Measurements from ENCODE around the gene NUP85.
A peak's percentile ranks its signal among the peaks of the same experiment; 100 is the strongest.
"Not testable (repeated sequence)": the region's sequence is repeated elsewhere in the genome, so short reads cannot be mapped to it uniquely, and the experiment has no call there.

Gene NUP85, protein sequence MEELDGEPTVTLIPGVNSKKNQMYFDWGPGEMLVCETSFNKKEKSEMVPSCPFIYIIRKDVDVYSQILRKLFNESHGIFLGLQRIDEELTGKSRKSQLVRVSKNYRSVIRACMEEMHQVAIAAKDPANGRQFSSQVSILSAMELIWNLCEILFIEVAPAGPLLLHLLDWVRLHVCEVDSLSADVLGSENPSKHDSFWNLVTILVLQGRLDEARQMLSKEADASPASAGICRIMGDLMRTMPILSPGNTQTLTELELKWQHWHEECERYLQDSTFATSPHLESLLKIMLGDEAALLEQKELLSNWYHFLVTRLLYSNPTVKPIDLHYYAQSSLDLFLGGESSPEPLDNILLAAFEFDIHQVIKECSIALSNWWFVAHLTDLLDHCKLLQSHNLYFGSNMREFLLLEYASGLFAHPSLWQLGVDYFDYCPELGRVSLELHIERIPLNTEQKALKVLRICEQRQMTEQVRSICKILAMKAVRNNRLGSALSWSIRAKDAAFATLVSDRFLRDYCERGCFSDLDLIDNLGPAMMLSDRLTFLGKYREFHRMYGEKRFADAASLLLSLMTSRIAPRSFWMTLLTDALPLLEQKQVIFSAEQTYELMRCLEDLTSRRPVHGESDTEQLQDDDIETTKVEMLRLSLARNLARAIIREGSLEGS

DNA sequence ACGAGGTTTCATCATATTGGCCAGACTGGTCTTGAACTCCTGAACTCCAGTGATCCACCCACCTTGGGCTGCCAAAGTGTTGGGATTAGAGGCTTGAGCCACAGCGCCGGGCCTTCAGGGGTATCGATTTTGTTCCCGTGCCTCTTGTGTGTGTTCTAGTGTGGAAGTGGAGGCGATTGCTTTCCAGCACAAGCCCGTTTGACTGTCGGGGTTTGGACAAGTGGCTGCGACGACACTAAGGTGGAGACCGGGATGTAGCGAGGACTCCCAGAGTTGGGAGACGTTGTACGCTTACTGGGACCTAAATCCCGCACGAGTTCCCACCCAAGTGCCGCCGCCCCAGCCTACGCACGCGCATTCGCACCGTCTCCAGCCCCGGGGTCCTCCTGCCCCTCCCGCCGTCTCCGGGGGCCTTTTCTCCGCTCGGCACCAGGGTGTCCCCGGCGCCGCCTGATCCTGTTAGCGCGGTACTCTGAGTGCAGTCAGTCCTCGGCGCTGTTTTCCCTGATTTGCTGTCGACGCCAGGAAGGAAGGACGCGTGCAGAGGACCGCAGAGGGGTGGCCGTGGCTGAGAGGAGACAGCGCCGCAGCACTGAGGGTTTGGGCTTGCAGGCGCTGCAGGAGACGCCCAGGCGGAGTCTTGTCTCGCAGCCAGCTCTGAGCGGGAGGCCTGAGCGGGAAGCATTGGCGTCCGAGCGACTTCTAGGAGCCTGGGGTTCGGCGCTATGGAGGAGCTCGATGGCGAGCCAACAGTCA lies at the start of gene NUP85:
NUP85 (plus strand) TSS at position 643 of the 756 bp plus-strand sequence; CDS start at position 726, 83 bp downstream.
- DNase-seq (ENCODE audit: low spot score in 2 of 2): peak; percentile 91 to 97
- Histone ChIP-seq H3K4me1 (peaks cover 4% of the 10 kb centered on the region), H3K27me3 (ENCODE audit: low read depth) (no peaks in the 10 kb centered on the region), H3K36me3 (replicated peaks) (peaks cover 13% of the 10 kb centered on the region), H3K9me3 (no peaks in the 10 kb centered on the region), H3K4me3 (peak within 1 kb of the TSS; percentile 66)
- in situ Hi-C loops (cut with MboI; ENCODE audit: low sequenced_read_pairs): no loop called here

DNA sequence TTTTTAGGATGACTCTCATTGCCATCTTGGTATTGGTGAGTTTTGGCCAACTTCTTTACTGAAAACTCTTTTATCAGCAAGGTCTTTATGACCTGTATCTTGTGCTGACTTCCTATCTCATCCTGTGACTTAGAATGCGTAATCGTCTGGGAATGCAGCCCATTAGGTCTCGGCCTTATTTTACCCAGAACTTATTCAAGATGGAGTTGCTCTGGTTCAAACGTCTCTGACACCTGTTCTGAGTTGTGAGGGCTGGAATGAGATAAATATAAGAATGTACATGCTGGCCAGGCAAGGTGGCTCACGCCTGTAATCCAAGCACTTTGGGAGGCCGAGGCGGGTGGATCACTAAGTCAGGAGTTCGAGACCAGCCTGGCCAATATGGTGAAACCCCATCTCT lies 47.0 kb upstream of the NUP85 start:
- peaks cover 12% of the 10 kb centered on the region for H3K4me1 ChIP-seq
- H3K9me3 ChIP-seq; H3K27me3 ChIP-seq (ENCODE audit: low read depth); DNase-seq (ENCODE audit: low spot score in 2 of 2); H3K4me3 ChIP-seq; in situ Hi-C loops (cut with MboI; ENCODE audit: low sequenced_read_pairs): not testable (repeated sequence)
- peaks cover 21% of the 10 kb centered on the region for H3K36me3 ChIP-seq (replicated peaks)

DNA sequence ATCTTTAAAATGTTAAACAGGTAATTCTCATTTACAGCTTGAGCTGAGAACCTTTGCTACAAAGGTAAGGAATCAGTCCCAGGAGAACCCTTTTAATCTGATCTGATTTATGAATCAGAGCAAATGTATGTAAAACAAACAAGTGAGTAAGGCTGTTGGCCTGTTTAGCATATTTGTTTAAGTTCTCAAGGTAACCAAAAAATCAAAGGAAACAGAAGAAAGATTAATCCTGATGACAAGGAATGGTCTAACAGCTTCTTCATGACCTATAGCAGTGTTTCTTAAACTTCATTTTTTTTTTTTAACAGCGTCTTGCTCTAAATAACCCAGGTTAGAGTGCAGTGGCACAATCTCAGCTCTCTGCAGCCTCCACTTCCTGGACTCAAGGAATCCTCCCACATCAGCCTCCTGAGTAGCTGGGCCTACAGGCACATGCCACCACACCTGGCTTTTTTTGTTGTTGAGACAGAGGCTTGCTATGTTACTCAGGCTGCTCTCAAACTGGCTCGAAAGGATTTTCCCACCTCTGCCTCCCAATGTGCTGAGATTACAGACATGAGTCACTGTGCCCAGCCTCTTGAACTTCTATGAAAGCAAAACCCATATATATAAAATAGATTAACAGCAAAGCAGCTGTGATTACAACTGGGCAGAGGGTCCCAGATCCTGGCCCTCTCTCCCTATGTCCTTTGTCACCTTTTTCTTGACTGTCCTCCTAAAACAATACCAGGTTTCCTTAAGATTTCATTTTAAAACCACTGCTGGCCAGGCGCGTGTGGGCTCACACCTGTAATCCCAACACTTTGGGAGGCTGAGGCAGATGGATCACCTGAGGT lies 46.1 kb upstream of the NUP85 start:
- H3K27me3 ChIP-seq (ENCODE audit: low read depth): no peaks in the 10 kb centered on the region
- H3K4me1 ChIP-seq: peaks cover 12% of the 10 kb centered on the region
- H3K9me3 ChIP-seq: no peaks in the 10 kb centered on the region
- in situ Hi-C loops (cut with MboI; ENCODE audit: low sequenced_read_pairs): no loop called here
- DNase-seq (ENCODE audit: low spot score in 2 of 2): no peak
- peaks cover 14% of the 10 kb centered on the region for H3K36me3 ChIP-seq (replicated peaks)
- H3K4me3 ChIP-seq: no peak overlapping the region

DNA sequence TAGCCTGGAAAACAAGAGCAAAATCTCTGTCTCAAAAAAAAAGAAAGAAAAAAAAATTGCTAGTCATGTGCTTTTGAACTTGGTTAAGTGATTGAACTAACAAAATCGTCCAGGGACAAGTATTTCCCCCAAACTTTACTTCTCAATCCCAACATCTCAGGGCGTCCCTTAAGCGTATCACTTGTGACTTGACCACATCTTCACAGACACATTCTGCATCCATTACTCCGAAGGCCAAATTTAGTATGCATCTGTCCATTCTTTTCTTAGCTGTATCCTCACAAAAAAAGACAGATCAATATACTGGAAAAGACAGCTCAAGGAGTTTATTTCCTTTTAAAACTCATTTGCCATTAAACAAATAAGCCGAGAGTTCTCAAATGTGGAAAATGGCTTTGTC lies 45.3 kb upstream of the NUP85 start:
- no peaks in the 10 kb centered on the region for H3K27me3 ChIP-seq (ENCODE audit: low read depth)
- H3K9me3 ChIP-seq: no peaks in the 10 kb centered on the region
- in situ Hi-C loops (cut with MboI; ENCODE audit: low sequenced_read_pairs): no loop called here
- peaks cover 6% of the 10 kb centered on the region for H3K4me1 ChIP-seq
- DNase-seq (ENCODE audit: low spot score in 2 of 2): no peak
- peaks cover 19% of the 10 kb centered on the region for H3K36me3 ChIP-seq (replicated peaks)
- no peak overlapping the region for H3K4me3 ChIP-seq

DNA sequence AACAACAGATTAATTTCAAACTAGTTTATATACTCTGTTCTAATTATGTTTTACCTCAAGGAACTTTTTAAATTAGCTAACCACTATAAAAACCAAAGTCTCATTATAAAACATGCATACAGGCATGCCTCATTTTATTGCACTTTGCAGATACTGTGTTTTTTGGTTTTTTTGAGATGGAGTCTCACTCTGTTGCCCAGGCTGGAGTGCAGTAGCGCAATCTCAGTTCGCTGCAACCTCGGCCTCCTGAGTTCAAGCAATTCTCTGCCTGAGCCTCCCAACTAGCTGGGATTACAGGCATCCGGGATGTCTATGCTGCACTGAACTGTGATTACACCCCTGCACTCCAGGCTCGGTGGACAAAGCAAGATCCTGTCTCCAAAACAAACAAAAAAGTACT lies 42.4 kb upstream of the NUP85 start:
- peaks cover 35% of the 10 kb centered on the region for H3K36me3 ChIP-seq (replicated peaks)
- no peaks in the 10 kb centered on the region for H3K9me3 ChIP-seq
- in situ Hi-C loops (cut with MboI; ENCODE audit: low sequenced_read_pairs): no loop called here
- H3K4me1 ChIP-seq: no peaks in the 10 kb centered on the region
- H3K27me3 ChIP-seq (ENCODE audit: low read depth): no peaks in the 10 kb centered on the region
- DNase-seq (ENCODE audit: low spot score in 2 of 2): no peak
- no peak overlapping the region for H3K4me3 ChIP-seq

DNA sequence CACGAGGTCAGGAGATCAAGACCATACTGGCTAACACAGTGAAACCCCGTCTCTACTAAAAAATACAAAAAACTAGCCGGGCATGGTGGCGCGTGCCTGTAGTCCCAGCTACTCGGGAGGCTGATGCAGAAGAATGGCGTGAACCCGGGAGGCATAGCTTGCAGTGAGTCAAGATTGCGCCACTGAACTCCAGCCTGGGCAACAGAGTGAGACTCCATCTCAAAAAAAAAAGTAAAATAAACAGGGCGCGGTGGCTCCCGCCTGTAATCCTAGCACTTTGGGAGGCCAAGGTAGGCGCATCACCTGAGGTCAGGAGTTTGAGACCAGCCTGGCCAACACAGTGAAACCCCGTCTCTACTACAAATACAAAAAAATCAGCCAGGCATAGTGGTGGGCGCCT lies 40.9 kb upstream of the NUP85 start:
- DNase-seq (ENCODE audit: low spot score in 2 of 2); in situ Hi-C loops (cut with MboI; ENCODE audit: low sequenced_read_pairs); H3K27me3 ChIP-seq (ENCODE audit: low read depth); H3K4me3 ChIP-seq; H3K4me1 ChIP-seq; H3K9me3 ChIP-seq: not testable (repeated sequence)
- H3K36me3 ChIP-seq (replicated peaks): peaks cover 46% of the 10 kb centered on the region

DNA sequence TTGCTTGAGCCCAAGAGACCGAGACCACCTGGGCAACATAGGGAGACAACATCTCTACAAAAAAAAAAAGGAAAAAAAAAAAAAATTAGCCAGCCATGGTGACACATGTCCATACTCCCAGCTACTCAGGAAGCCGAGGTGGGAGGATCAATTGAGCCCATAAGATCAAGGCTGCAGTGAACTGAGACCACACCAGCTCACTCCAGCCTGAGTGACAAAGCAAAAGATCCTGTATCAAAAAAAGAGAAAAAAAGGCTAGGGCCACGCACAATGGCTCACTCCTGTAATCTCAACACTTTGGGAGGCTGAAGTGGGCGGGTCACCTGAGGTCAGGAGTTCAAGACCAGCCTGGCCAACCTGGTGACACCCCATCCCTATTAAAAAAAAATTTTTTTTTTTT lies 36.5 kb upstream of the NUP85 start:
- peaks cover 81% of the 10 kb centered on the region for H3K36me3 ChIP-seq (replicated peaks)
- no peak for DNase-seq (ENCODE audit: low spot score in 2 of 2)
- H3K27me3 ChIP-seq (ENCODE audit: low read depth): no peaks in the 10 kb centered on the region
- H3K4me3 ChIP-seq: no peak overlapping the region
- H3K9me3 ChIP-seq: no peaks in the 10 kb centered on the region
- in situ Hi-C loops (cut with MboI; ENCODE audit: low sequenced_read_pairs): no loop called here
- no peaks in the 10 kb centered on the region; the same call in 1 of the 2 replicates for H3K4me1 ChIP-seq

DNA sequence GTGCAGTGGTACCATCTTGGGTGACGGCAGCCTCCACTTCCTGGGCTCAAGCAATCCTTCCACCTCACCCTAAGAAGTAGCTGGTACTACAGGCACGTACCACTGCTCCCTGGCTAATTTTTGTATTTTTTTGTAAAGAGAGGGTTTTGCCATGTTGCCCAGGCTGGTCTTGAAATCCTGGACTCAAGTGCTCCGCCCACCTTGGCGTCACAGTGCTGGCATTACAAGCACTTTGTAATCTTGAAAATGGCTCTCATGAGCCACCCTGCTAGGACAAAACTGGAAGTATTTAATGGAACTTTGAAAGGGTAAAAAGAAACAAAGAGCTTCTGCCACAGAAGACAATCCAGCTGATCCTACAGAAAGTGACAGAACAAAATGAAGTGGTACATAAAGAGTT lies 32.0 kb upstream of the NUP85 start:
- in situ Hi-C loops (cut with MboI; ENCODE audit: low sequenced_read_pairs): no loop called here
- no peaks in the 10 kb centered on the region for H3K9me3 ChIP-seq
- peaks cover 87% of the 10 kb centered on the region for H3K36me3 ChIP-seq (replicated peaks)
- no peak overlapping the region for H3K4me3 ChIP-seq
- H3K27me3 ChIP-seq (ENCODE audit: low read depth): no peaks in the 10 kb centered on the region
- no peak for DNase-seq (ENCODE audit: low spot score in 2 of 2)
- no peaks in the 10 kb centered on the region; the same call in 1 of the 2 replicates for H3K4me1 ChIP-seq

DNA sequence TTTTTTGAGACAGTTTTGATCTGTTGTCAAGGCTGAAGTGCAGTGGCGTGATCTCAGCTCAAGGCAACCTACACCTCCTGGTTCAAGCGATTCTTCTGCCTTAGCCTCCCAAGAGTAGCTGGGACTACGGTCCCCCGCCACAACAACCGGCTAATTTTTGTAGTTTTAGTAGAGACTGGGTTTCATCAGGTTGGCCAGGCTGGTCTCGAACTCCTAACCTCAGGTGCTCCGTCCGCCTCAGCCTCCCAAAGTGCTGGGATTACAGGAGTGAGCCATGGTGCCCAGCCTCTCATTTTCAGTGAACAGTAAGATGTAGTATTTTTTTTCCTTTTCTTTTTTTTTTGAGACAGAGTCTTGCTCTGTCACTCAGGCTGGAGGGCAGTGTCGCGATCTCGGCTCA lies 30.5 kb upstream of the NUP85 start:
- H3K36me3 ChIP-seq (replicated peaks): peaks cover 88% of the 10 kb centered on the region
- in situ Hi-C loops (cut with MboI; ENCODE audit: low sequenced_read_pairs): no loop called here
- H3K9me3 ChIP-seq: no peaks in the 10 kb centered on the region
- no peaks in the 10 kb centered on the region; the same call in 1 of the 2 replicates for H3K4me1 ChIP-seq
- no peak for DNase-seq (ENCODE audit: low spot score in 2 of 2)
- H3K4me3 ChIP-seq: no peak overlapping the region
- no peaks in the 10 kb centered on the region for H3K27me3 ChIP-seq (ENCODE audit: low read depth)

DNA sequence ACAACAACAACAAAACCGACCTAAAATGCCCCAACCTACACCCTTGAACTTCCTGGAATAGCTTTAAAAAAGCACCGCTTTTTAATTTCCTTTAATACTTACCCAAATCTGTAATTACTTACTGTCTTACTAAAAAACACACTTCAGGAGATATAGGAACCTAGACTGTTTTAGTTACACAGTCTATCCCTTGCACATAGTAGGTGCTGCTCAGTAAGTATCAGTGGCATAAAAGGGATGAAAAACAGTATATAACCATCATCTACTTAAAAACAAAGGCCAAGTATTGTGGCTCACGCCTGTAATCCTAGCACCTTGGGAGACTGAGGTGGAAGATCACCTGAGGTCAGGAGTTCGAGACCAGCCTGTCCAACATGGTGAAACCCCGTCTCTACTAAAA lies 28.9 kb upstream of the NUP85 start:
- Histone ChIP-seq H3K4me3 (no peak overlapping the region), H3K4me1 (peaks cover 10% of the 10 kb centered on the region), H3K27me3 (ENCODE audit: low read depth) (no peaks in the 10 kb centered on the region), H3K36me3 (replicated peaks) (peaks cover 88% of the 10 kb centered on the region), H3K9me3 (no peaks in the 10 kb centered on the region)
- in situ Hi-C loops (cut with MboI; ENCODE audit: low sequenced_read_pairs): no loop called here
- no peak for DNase-seq (ENCODE audit: low spot score in 2 of 2)

DNA sequence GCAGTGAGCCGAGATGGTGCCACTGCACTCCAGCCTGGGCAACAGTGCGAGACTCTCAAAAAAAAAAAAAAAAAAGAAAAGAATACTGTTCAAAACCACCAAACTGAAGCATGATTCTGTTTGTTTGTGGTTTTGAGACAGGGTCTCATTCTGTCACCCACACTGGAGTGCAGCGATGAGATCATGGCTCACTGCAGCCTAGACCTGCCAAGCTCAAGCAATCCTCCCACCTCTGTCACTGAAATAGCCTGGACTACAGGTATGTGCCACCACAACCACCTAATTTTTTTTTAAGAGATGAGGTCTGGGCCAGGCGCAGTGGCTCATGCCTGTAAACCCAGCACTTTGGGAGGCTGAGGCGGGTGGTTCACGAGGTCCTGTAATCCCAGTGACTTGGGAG lies 27.0 kb upstream of the NUP85 start:
- H3K36me3 ChIP-seq (replicated peaks): peaks cover 78% of the 10 kb centered on the region
- peaks cover 15% of the 10 kb centered on the region for H3K4me1 ChIP-seq
- in situ Hi-C loops (cut with MboI; ENCODE audit: low sequenced_read_pairs): no loop called here

DNA sequence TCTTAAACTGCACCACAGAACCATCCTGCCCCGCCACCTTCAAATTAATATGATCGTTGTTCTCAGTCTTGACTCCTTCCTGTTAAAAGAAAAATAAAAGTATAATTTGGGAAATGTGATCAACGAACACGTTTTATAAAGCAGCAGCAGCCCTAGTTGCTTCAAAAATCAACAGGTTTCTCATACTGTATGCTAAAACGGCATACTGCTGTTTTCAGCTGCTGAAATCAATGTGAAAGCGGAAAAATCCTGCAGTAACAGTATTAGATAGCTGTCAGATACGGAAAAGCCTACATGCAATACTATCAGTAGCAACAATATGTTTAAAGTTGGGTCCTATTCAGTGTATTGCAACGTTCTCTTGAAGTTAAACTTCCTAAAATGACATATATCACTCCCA lies 24.4 kb upstream of the NUP85 start:
- H3K4me3 ChIP-seq: peak overlapping the region; percentile 94
- H3K9me3 ChIP-seq: no peaks in the 10 kb centered on the region
- H3K27me3 ChIP-seq (ENCODE audit: low read depth): no peaks in the 10 kb centered on the region
- in situ Hi-C loops (cut with MboI; ENCODE audit: low sequenced_read_pairs): no loop called here
- H3K36me3 ChIP-seq (replicated peaks): peaks cover 51% of the 10 kb centered on the region
- peaks cover 15% of the 10 kb centered on the region for H3K4me1 ChIP-seq
- DNase-seq (ENCODE audit: low spot score in 2 of 2): no peak

More for the DNA sequence above, 27.0 kb upstream of the NUP85 start:
- no peaks in the 10 kb centered on the region for H3K9me3 ChIP-seq
- no peak overlapping the region for H3K4me3 ChIP-seq
- H3K27me3 ChIP-seq (ENCODE audit: low read depth): no peaks in the 10 kb centered on the region
- DNase-seq (ENCODE audit: low spot score in 2 of 2): no peak

DNA sequence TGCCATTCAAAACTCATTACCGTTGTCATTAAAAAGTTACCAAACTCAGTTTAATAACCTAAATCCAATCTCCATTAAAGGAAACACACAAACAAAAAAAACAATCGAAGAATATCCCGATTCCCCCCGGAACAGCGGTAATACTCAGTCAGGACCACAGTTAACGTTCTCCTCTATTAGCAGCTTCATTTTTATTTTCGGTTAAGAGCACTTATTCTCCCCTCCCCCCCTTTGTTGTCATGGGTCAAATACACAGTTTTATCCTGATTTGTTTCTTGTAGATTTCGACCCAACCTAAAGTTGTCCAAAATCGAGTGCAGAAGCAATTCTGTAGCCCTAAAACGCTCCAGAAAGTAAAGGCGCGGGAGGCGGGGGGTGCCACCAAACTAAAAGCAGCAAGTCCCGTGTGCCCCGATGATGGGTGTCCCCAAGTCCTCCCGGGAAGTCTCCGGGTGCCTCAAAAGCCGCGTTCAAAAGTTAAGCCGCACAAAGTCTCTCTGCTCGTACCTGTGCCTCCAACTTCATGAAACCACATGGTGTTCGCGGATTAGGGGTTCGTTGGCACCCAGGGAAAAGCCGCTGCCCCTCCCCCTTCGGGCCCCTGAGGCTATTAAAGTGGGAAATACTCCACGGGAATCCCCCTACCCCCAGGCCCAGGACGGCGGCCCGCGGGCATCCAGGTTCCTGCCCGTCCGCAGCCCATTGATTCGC lies 23.7 kb upstream of the NUP85 start:
- DNase-seq (ENCODE audit: low spot score in 2 of 2): peak in 1 of 2 experiments; percentile 37
- peaks cover 44% of the 10 kb centered on the region for H3K36me3 ChIP-seq (replicated peaks)
- H3K4me1 ChIP-seq: peaks cover 15% of the 10 kb centered on the region
- H3K4me3 ChIP-seq: peak overlapping the region; percentile 94
- no peaks in the 10 kb centered on the region for H3K9me3 ChIP-seq
- in situ Hi-C loops (cut with MboI; ENCODE audit: low sequenced_read_pairs): no loop called here
- no peaks in the 10 kb centered on the region for H3K27me3 ChIP-seq (ENCODE audit: low read depth)
